ENCODE measurements around the gene RETREG3.
A peak's percentile ranks its signal among the peaks of the same experiment; 100 is the strongest.
"Not testable (repeated sequence)": the region's sequence is repeated elsewhere in the genome, so short reads cannot be mapped to it uniquely, and the experiment has no call there.

RETREG3 gene

DNA sequence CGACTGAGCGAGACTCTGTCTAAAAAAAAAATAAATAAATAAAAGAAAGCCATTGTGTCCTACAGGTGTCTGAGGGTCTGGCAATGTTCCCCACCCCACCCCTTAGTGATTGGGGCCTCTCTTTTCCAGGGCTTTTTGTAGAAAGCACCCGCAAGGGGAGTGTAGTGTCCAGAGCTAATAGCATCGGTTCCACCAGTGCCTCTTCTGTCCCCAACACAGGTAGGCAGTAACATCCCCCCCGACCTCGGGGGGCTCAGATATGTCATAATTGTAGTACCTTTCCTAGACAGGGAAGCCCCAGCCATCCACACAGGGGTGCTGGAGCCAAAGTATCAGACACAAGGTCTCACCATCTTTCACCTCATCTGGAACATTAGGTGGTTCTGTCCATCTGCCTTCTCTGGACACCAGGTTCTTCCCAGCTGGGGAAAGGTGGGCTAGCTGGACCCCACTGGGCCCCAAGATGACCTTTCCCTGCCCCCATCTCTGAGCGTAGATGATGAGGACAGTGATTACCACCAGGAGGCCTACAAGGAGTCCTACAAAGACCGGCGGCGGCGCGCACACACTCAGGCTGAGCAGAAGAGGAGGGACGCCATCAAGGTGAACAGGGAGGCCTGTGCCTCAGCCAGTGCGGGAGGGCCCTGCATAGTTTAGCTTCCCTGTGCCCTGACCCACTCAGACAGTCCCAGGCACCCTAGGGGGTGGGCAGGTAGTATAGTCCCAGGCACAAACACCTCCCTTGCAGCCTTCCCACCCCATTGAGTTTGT, 40.6 kb downstream of the RETREG3 start:
- no peak for DNase-seq

DNA sequence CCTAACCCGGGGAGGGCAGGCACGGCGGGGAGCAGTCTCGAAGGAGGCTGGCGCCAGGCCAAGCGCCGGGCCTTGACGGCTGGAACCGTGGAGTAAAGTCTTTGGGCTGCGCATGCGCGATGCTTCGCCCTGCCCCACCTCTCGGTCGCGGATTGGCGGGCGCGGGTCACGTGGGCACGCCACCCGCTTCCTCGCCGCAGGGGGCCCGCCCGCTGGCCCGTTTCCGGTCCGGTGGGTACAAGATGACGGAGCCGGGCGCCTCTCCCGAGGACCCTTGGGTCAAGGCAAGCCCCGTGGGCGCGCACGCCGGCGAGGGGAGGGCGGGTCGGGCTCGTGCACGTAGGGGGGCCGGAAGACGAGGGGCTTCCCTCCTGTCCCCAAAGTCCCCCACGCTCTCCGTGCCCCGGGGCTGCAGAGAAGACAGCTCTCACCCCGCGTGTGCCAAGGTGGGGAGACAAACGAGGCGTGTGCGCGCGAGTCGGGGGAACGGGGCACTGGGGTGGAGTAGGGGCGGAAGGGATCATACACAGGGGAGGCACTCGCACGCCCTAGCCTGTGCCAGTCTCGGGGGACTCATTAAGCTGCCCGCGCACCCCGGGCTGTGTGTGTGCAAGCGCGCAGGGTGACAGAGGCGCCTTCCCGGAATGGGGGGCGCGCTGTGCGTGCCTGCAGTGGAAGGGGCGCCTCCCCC, 42.1 kb downstream of the RETREG3 start, which contains the start of gene MLX:
Gene MLX (plus strand): TSS at position 218 of the 691 bp plus-strand sequence. CDS start 25 bp downstream, at position 243.
- DNase-seq, result peak; percentile 77 to 95

DNA sequence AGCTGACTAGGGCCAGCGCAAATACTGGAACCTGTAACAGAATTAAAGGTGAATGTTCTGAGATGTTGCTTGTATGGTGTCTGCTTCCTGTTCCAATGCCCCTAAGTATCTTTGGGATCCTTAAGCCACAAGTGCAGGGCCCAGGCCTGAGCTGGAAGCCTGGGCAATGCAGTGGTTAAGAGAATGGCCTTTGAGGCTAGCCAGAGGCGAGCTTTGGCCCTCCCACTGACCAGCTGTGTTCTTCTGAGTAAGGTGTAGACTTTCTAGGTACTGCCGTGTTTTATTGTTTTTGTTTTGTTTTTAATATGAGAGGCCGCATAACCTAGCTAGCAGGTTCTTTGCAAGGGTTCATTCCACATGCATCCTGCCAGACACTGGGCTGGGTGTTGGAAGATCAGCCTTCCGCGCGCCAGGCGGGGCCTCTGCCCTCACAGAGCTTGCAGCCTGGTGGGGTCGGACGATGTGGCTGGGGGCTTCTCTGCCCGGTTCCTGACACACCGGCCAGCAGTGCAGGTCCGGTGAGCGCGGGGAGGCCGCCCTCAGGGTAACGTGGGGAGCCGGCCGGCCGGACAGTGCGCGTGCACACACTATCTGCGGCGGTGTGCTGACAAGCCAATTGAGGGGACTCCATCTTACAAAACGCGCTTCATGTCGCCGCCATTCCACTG, 42.8 kb downstream of the RETREG3 start:
- no peak for DNase-seq

DNA sequence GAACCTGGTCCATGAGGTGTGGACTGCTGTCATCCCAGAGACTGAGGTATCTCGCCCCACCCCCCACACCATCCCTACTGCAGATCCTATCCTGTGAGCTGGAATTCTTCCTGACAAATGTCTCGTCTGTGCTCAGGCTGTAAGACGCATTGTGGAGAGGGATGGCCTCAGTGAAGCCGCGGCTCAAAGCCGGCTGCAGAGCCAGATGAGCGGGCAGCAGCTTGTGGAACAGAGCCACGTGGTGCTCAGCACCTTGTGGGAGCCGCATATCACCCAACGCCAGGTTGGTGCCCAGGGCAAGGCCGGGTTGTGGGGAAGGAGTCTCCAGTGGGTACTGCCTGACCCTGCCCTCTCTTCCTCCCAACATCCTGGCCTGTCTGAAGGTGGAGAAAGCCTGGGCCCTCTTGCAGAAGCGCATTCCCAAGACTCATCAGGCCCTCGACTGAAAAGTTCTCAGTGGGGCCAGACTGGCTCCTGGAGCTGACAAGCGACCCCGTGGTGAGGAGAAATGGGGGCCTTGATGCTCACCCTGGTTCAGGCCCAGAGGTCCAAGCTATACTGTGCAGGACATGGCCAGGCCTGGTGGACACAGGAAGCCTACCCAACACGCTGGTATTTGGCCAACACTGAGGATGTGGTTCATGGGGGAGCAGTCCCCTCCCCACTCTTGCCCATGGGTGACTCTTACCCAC, 43.5 kb downstream of the RETREG3 start:
- DNase-seq, result no peak

DNA sequence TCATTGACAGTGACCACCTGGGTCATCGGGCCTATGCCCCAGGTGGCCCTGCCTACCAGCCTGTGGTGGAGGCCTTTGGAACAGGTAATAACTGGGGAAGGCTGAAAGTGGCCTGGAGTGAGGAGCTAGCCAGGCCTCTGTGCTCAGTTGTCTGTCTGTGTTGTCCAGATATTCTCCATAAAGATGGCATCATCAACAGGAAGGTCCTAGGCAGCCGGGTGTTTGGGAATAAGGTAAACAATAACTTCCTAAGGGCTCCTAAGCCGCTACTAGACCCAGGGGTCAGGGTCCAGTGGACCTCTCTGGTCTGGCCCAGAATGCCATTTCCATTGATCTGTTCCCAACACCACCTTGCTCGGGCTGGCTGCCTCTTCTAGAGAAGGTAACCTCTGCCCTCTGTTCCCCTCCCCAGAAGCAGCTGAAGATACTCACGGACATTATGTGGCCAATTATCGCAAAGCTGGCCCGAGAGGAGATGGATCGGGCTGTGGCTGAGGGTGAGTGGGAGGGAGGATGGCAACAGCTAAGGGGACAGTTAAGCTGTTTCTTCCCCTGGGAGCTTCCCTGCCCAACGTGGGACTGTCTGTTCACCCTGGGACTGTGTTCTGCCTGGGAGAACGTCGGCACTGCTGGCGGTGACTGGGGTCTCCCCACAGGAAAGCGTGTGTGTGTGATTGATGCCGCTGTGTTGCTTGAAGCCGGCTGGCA, 44.2 kb downstream of the RETREG3 start:
- no peak for DNase-seq

DNA sequence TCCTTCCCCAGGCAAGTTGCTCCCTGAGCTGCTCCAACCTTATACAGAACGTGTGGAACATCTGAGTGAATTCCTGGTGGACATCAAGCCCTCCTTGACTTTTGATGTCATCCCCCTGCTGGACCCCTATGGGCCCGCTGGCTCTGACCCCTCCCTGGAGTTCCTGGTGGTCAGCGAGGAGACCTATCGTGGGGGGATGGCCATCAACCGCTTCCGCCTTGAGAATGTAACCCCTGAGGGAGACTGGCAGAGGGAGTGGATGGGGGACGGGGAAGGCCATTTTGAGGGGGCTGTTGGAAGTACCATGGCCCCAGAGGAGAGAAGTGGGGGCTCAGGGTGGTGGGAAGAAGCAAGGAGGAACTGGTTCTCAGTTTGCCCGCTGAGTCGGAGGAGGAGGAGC, 45.2 kb downstream of the RETREG3 start:
- no peak for DNase-seq

DNA sequence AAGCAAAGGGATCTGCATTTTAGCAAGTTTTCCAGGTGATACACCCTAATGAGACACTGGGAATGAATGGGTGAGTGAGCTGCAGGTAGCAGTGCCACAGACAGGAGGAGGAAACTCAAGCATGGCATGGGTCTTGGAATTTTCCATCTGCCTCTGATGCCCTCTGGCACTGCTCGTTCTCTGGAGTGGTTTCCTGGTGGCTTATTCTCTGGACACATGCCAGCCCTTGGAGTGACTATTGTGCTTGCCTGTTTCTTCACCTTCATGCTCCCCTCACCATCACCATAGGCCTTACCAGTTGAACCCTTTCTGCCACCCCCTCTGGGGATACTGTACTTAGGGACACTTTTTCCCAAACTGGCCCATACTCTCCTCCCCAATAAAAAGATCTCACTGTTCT, 45.6 kb downstream of the RETREG3 start:
- no peak for DNase-seq

DNA sequence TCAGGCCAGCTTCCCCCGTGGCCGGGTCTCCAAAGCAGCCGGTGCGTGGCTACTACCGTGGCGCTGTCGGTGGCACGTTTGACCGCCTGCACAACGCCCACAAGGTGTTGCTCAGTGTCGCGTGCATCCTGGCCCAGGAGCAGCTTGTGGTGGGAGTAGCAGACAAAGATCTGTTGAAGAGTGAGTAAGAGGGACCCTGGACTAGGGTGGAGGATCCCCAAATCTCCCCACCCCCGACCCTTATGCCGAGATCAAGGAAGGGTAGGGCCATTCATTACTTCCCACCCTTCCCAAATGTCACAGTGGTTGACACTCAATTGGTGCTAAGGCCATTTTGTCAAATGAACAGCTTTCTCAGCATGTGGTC, 46.0 kb downstream of the RETREG3 start:
- DNase-seq, result no peak

DNA sequence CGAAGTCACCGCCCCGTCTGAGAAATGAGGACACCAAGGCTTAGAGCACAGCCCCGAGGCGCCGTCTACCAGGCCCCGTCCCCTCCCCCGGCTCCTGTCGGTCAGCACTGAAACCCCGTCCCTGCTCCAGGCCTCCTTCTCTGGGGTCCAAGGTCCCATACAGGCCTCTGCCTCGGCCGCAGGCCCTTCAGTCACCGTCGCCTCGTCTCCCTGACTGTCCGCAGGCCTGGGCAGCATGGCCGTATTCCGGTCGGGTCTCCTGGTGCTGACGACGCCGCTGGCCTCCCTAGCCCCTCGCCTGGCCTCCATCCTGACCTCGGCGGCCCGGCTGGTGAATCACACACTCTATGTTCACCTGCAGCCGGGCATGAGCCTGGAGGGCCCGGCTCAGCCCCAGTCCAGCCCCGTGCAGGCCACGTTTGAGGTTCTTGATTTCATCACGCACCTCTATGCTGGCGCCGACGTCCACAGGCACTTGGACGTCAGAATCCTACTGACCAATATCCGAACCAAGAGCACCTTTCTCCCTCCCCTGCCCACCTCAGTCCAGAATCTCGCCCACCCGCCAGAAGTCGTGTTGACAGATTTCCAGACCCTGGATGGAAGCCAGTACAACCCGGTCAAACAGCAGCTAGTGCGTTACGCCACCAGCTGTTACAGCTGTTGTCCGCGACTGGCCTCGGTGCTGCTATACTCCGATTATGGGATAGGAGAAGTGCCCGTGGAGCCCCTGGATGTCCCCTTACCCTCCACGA, 46.6 kb downstream of the RETREG3 start:
- no peak for DNase-seq

DNA sequence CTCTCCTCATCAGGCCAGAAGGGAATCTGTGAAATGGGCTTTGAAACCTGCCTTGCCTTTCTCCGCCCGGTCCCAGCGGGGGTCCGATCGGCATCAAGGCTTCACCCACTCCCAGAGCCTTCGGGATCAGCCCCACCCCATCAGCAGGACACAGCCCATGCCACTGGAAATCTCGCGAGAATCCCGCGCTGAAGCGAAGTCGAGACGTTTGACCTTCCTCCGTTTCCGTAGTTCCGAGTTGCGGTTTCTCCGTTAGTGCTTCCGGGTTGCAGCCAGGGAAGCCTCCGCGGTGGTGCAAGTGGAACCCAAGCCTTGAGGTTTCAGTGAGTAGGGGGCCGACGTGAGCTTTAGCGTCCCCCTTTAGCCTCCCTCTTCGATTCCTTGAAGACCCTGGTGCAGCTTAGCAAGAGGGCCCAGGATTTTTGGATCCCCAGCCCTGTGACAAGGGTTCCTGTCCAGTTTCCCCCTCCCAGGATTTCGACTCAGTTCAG, 47.2 kb downstream of the RETREG3 start, which contains the start of gene COASY:
Gene COASY (plus strand): TSS at position 252 of the 491 bp plus-strand sequence. CDS start 475 bp downstream, outside the sequence.
- peak; percentile 95 to 98 for DNase-seq

DNA sequence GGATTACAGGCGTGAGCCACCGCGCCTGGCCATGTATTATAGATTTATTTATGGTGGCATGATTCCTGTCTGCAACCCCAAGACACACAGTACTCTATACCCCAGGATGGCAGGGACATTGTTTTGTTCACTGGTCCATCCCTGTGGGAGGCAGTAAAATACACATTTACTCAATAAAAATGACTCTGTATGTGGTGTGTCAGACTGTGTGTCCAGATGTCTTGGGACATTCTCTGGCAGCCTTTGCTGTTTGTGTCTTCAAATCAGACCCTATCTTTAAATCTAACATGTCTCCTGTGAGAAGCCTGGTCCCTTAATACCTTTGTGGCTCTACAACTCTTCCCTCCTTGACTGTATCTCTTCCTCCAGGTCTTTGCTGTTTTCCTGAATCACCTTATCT, 48.9 kb downstream of the RETREG3 start:
- DNase-seq, result no peak

DNA sequence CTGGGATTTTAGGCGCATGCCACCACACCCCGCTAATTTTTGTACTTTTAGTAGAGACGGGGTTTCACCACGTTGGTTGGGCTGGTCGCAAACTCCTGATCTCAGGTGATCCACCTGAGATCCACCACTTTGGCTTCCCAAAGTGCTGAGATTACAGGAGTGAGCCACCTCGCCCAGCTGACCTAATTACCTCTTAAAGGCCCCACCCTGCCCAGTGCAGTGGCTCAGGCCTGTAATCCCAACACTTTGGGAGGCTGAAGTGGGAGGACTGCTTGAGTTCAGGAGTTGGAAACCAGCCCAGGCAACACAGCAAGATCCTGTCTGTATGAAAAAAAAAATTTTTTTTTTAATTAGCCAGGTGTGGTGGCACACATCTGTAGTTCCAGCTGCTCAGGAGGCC, 50.1 kb downstream of the RETREG3 start:
- DNase-seq, result no peak

DNA sequence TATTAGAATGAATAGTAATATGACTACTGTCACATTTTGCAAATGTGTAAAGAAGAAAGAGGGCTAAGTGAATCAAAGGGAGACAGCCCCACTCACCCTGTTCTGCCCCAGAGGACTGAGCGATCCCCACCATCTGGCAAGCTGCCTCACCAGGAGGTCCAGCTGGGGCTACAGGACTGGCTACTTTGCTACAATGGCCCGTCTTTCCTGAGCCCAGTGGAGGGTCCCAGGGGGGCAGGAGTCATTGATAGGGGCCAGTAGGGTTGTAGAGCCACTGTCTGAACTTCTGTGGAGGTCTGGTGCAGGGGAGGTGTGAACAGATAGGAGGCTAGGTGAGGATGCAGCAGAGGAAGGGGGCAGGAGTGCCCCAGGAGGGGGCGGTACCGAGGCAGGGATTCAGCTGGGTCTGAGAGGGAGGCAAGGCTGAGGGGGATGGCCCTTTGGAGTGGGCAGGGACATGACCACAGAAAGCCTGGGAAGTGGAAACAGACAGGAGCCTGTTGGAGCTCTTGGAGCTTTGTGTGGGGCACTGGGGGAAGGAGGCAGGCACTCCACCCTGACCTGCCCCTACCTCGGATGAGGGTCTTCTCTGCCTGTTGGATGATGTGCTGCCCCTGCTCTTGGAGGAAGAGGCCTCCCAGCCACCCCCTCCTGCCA, 53.1 kb downstream of the RETREG3 start:
- DNase-seq, result not testable (repeated sequence)

DNA sequence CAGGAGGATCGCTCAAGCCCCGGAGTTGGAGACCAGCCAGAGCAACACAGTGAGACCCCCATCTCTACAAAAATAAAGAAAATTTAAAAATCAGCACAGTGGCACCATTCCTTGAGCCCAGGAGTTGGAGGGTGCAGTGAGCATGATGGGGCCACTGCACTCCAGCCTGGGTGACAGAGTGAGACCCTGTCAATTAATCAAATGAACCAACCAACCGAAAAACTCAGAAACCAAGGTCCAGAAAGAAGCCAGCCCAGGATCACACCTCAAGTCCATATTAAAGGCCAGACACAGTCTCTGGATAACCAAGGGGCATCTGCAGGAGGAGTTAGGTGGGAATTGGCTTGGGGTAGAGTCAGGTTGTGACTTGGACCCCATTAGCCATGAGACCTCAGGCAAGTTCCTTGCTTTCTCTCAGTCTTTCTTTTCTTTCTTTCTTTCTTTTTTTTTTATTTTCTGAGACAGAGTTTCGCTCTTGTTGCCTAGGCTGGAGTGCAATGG, 54.0 kb downstream of the RETREG3 start:
- no peak for DNase-seq

DNA sequence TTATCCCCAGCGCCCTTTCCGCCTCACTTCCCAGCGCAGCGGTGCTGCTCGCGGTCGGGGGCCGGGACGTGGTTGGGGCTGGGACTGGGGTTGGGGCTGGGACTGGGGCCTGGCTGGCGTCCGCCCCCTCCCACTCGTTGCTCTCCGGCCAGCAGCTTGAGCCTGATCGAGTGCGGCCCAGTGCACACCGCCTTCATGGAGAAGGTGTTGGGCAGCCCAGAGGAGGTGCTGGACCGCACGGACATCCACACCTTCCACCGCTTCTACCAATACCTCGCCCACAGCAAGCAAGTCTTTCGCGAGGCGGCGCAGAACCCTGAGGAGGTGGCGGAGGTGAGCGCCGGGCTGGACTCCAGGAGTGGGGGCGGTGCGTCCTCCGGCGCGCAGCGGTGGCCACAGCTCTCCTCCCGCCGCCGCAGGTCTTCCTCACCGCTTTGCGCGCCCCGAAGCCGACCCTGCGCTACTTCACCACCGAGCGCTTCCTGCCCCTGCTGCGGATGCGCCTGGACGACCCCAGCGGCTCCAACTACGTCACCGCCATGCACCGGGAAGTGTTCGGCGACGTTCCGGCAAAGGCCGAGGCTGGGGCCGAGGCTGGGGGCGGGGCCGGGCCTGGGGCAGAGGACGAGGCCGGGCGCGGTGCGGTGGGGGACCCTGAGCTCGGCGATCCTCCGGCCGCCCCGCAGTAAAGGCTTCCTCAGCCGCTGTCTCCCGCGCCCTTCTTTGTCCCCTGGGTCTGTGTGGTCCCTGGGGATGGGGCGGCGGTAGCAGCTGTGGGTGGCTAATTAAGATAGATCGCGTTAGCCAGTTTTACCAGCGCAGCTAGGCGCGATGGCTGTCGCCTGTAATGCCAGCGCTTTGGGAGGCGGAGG, 54.7 kb downstream of the RETREG3 start:
- DNase-seq, result peak; percentile 50 to 88

DNA sequence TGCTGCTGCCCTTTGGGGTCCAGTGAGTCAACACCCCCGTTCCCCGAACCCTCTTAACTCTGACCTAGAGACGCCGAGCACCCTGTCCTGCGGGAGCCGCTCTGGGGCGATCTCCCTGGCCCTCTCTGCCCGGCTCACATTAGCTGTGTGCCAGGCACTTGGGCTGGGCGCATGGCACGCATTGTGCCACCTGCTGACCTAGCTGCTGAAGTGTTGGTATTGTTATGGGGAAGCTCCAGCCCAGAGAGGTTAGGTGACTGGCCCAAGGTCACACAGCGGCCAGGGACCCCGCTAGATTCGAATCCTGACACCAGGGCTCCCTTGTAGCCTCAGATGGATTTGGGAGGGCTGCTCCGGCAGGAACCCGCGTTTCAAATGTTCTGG, 55.3 kb downstream of the RETREG3 start:
- no peak for DNase-seq

DNA sequence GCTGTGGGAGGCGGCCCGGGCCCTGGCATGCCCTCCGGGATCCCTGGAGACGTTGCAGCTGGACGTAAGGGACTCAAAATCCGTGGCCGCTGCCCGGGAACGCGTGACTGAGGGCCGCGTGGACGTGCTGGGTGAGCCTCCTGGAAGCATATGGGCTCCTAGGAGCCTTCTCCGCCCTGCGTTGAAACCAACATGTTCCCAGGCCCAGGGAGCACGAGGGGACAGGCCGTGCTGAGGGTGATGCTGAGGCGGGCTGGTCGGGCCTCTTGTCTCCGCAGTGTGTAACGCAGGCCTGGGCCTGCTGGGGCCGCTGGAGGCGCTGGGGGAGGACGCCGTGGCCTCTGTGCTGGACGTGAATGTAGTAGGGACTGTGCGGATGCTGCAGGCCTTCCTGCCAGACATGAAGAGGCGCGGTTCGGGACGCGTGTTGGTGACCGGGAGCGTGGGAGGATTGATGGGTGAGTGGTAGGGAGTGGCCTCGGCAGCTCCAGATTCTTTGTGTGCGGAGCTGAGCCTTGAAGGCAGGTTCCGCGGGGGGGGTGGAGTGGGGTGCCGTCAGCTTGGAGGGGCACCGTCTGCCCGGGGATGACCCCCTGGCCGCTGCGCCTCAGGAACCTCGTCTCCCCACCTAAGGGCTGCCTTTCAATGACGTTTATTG, 55.9 kb downstream of the RETREG3 start:
- no peak for DNase-seq

DNA sequence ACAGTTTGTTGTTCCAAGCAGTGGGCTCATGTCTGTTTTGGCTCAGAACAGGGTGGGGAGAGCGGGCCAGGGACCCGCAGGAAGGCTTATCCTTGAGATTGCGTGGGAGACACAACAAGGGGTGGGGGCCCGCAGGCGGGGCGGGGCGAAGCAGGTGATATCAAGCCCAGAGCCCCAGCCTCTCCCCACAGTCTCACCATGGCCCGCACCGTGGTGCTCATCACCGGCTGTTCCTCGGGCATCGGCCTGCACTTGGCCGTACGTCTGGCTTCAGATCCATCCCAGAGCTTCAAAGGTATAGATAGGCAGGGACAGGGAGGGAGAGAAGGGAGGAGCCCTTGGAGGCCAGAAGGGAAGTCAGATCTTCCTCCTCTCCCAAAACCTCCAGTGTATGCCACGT, 56.4 kb downstream of the RETREG3 start, which contains the start of gene HSD17B1:
Gene HSD17B1 (plus strand): TSS at position 188 of the 400 bp plus-strand sequence. CDS start 11 bp downstream, at position 199.
- DNase-seq, result not testable (repeated sequence)
